GM18505 (cell line): Measurements from ENCODE around the gene KIF26B.
"Not testable (repeated sequence)": the region's sequence is repeated elsewhere in the genome, so short reads cannot be mapped to it uniquely, and the experiment has no call there.

ENCODE experiments used
- ATAC-seq: cut with Tn5 transposase; IDR thresholded peaks from one replicate; pipeline ENCODE4 v1.9.1; 2021; ENCODE audit not compliant: unreplicated experiment
- POLR2A ChIP-seq: IDR thresholded peaks from 4 replicates; pipeline ENCODE4 v1.6.1; 2011; ENCODE audit warnings: borderline replicate concordance; ENCODE audit not compliant: insufficient read depth, insufficient read length; ENCODE audit errors: extremely low read depth

The KIF26B gene

DNA sequence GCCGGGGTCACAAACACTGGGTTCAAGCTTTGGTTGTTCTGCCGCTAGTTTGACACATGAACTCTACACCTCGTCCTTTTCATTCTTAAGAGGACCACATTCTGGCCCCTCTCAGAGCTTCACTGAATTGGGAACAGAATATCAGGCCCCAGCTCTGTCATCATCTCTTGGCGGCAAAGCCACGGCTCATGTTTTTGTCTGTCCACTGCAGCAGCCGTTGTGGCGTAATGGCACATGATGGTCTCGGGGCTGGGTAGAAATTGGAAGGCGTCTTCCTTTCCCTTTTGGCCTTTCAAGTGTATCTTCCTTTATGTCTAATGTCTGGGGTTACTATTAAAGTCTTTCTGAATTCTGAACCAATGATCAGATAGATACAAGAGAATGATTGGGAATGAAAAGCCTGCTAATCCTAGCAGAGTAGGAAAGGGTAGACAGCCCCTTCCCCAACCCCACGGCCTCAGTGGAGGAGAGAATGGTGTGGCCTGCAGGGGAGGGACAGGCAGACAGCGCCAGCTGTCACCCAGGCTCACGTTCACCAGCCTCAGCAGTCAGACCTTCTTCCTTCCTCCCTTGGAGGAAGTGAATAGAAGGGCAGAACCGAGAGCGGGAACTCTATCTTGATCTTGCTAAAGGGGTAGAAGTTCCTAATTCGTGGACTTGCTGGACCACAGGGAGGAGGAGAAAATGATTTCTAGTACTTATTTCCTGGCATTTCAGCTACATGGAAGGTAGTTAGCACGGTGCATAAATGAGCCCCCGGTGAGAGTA is 498.1 kb downstream of the KIF26B start:
- ATAC-seq = no peak
- no peak for TF ChIP-seq POLR2A

DNA sequence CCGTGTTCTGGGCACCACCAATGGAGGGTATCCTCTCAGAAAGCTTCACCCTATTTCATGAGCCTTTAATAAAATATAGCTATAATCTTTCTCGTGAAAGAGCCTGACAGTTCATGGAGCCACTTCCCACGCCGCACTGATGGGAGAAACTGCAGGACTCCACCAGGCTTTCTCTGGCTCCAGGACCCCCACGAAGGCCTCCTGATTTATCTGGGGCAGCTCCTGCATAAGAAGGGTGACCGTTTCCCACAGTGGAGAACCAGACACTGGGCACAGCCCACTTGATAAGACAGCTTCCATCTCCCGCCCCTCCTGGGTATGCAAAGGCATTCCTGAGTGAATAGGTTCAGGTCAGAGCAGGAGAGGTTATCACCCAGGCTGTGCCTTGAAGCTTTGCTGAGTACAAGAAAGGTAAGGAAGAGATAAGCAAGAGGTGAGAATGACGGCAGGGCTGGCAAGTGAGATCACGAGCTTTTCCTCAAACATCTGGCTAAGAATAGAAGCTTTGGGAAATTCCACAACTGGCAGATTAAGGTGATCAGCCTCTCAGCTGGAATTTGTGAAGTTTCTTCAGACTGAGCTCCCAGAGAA is 499.8 kb downstream of the KIF26B start:
- no peak for TF ChIP-seq POLR2A

GRCh38 chr1:245656189-245656717 is 501.5 kb downstream of the KIF26B start:
- no peak for TF ChIP-seq POLR2A
- ATAC-seq = no peak

More for the DNA sequence above, 499.8 kb downstream of the KIF26B start:
- ATAC-seq = no peak

DNA sequence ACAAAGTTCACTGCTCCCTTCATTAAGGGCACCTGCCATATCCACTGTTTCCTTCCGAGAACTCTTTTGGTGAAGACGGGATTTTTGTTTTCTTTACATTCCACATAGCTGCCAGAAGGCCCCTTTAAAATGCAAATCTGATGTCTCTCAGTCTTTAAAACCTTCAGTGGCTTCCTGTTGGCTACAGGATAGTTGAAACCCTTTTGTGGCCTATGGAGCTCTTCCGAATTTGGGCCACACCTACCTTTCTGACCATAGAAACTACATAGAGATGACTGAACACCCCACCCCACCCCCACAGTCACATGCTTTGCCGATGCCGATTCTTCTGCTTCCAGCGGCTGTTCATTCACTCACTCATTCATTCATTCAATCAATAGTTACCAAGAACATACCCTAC is 502.6 kb downstream of the KIF26B start:
- TF ChIP-seq POLR2A = no peak
- no peak for ATAC-seq

DNA sequence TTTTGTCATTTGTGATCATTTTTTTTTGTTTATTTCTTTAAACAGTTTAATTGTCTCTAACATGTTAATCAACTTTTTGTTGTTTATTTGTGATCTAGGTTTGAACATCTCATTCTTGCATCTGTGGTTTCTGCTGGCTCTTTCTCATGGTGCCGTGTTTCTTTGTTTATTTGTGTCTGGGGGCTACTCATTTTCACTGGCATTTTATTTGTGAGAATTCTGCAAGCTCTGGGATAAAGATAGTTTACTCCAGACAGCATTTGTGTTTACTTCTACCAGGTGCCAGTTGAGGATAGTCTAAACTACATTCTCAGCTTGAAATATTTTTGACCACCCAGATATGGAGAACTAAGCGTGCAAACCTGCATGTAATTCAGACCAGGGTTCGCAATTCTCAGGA is 508.6 kb downstream of the KIF26B start:
- TF ChIP-seq POLR2A = no peak

GRCh38 chr1:245663841-245664240 is 509.1 kb downstream of the KIF26B start:
- no peak for ATAC-seq
- TF ChIP-seq POLR2A = no peak

More for the DNA sequence above, 508.6 kb downstream of the KIF26B start:
- no peak for ATAC-seq

GRCh38 chr1:245666412-245666811 is 511.6 kb downstream of the KIF26B start:
- no peak for TF ChIP-seq POLR2A
- ATAC-seq = no peak

- ATAC-seq = no peak
- TF ChIP-seq POLR2A = no peak
Measured at GRCh38 chr1:245671349-245671748, 516.6 kb downstream of the KIF26B start.

DNA sequence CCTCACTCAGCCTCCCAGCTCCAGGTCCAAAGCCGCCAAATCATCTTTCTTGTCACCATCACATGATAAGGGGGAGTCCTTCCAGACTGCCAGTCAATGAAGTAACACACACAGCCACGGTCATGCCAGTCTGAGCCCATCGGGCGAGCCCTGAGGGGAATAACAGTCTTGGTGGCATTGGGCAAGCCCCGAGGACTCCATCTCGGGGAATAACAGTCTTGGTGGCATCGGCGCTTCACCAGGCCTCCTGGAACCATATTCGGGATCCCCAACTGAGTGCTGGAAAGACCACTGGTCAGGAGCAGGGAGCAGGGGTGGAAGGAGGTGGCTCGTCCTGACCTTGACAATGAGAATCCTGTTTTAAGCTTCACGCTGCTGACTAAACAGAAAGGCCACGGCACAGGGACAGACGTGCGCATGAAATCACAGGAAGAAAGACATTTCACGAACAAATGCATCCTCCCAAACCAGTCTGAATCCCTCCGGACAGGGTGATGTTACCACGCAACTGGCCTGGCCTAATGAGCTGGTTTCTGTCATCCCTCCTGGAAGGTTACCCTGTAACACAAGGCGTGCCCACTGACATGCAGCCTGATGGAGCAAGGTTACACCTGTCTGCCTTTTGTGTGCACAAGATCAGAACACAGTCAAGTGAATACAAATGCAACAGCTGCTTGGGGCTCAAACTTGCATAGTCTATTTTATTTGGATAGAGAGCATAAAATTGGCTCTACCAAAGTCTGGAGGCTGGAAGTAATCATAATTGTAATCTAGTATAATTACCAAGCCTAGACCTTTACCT is 517.4 kb downstream of the KIF26B start:
- no peak for TF ChIP-seq POLR2A
- ATAC-seq = no peak

DNA sequence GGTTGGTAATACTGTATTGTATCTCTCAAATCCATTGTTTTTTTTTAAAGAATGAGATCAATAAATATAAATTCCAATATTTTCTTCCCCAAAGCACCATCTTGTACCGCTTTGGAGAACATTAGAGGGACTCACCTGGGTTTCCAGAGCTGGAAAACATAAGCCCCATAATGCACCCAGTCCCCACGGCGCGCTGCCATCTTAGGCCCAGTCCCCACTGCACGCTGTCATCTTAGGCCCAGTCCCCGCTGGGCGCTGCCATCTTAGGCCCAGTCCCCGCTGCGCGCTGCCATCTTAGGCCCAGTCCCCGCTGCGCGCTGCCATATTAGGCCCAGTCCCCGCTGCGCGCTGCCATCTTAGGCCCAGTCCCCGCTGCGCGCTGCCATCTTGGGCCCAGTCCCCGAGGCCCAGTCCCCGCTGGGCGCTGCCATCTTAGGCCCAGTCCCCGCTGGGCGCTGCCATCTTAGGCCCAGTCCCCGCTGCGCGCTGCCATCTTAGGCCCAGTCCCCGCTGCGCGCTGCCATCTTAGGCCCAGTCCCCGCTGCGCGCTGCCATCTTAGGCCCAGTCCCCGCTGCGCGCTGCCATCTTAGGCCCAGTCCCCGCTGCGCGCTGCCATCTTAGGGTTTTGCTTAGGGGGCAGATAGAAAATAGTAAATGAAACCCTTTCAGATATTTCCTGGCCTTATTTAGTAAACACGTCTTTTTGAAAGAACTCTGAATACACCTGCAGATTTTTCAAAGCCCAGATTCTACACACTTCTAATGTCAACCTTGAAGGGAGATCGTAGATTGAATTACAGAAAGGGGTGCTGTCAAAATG is 518.3 kb downstream of the KIF26B start:
- ATAC-seq = not testable (repeated sequence)

GRCh38 chr1:245673881-245674414 is 519.2 kb downstream of the KIF26B start:
- TF ChIP-seq POLR2A = no peak
- peak; percentile 85 for ATAC-seq

GRCh38 chr1:245677461-245678240 is 522.9 kb downstream of the KIF26B start:
- ATAC-seq = no peak
- TF ChIP-seq POLR2A = no peak
